ENCODE data around the gene FLT3.
"Not testable (repeated sequence)": the region's sequence is repeated elsewhere in the genome, so short reads cannot be mapped to it uniquely, and the experiment has no call there.

The FLT3 gene

DNA sequence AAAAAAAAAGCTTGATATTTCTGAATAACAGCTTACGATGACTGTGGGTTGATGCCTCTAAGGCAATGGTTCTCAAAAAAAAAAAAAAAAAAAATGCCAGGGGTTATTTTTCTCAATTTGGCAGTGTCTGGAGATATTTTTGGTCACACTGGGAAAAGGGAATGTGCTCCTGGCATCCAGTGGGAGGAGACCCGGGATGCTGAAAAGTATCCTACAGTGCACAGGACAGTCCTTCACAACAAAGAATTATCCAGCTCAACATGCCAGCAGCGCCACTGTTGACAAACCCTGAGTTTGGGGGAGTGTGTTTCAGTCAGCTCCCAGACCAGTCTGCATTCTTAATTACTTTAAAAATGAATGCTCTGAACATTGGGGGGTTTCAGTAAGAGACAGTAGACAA is 54.5 kb downstream of the FLT3 start:
- no peak for DNase-seq (ENCODE audit: low spot score)

DNA sequence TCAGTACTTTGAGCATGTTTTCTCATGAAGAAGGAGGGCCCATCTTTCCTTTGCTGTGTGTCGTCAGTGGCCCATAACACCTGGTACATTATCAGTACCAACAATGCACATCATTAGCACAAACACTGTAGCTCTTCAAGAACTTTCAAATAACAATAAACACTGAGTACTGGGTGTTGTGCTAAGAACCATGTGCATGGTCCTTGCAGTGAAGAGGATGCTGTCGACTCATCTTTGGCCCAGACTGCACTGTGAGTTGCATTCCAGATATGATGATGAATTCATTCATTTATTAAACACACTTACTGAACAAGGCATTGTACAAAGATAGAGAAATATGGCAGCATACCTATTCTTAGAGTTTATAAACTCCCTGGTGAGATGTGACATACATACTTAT is 55.8 kb downstream of the FLT3 start:
- DNase-seq (ENCODE audit: low spot score), result no peak

DNA sequence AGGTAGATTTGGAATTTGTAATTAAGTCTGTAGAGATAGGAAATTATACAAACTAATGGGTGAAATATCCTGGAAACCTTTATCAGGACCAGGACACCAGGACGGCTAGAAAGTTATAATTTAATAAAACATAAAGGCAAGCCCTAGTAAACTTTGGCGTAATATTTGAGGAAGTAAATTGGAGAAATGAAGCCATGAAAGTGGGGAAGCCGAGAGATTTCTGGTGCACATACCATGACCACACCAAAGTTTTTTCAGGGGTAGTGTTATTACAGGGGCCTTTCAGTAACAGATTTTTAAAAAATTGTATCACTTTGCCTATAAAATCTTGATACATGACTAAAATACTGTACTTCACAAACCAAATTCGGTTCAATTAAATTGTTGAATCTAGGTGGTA is 57.2 kb downstream of the FLT3 start:
- DNase-seq (ENCODE audit: low spot score), result no peak

DNA sequence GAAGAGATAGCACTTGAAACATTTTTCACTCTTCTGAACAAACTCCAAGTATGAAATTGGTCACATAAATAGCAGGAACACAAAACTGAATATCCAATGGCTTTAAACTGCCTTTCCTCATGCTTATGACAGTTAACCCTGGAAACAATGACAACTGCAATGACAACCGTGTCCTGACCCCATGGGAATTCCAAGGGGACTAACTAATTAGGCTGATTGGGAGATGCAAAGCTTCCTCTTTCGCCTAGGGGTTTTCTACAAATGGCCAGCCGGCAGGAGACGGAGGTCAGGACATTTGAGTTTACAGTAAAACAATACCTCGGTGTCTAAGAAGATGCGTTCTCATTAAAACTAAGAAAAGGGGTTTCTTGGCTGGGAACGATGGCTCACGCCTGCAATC is 58.9 kb downstream of the FLT3 start:
- no peak for DNase-seq (ENCODE audit: low spot score)

DNA sequence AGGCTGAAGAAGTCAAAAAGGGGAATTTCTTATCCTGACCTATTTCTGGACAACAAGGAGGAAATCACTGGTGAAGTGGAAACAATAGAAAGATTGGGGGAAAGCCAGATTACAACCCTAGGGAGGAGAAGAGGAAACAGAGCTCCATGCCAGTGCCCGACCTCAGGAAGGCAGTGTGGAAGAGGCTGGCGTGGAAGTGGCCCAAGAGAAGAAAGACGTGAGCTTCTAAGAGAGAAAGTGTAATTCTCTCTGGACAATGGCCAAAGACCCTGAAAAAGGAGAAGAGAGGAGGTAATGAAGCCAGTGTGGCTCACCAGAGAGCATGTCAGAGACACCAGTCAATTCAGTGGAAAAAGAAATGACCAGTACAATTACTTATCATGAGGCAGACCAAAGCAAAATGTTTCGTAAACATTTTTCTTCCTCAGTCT is 59.3 kb downstream of the FLT3 start:
- no peak for DNase-seq (ENCODE audit: low spot score)

DNA sequence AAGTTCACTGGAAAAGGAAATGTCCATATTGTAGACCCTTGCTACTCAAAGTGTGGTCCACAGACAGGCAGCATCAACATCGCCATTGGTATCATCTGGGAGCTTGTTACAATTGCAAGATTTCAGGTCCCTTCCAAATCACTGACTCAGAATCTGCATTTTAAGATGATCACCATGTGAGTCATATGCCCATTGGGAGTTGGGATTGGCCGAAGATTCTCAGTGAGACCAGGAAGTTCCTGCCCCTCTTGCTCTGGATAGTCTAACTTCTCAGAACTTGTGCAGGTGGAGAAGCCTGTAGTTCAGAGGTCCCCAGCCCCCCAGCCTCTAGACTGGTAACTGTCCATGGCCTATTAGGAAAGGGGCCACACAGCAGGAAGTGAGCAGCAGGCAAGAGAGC is 63.0 kb downstream of the FLT3 start:
- no peak for DNase-seq (ENCODE audit: low spot score)

DNA sequence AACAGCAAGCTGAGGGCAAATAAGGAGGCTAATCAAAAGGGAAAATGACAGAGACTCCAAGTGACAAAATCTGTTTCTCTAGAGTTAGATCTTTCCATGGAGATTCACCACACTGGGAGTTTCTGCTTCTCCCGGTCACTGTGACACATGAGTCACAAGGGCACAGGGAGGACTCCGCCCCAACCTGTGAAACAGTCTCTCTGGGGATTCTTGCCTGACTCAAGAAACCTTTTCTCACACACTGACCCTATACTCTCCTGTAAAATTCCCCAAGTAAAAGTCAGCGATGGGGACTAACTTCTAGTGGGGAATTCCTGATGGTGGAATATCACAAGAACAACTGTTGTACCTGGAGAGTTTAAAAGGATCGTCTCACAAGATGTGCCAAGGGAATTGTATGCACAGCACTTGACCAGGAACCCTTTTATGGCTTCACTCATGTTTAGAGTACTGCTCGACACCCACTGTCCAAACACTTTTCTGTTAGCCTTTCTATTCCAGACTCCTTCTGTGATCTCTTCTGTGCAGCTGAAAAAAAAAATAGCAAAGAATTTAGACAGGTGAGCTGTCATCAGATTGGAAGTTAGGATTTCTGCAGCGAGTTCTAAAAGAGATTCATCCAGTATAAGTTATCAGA is 65.1 kb downstream of the FLT3 start:
- no peak for DNase-seq (ENCODE audit: low spot score)

DNA sequence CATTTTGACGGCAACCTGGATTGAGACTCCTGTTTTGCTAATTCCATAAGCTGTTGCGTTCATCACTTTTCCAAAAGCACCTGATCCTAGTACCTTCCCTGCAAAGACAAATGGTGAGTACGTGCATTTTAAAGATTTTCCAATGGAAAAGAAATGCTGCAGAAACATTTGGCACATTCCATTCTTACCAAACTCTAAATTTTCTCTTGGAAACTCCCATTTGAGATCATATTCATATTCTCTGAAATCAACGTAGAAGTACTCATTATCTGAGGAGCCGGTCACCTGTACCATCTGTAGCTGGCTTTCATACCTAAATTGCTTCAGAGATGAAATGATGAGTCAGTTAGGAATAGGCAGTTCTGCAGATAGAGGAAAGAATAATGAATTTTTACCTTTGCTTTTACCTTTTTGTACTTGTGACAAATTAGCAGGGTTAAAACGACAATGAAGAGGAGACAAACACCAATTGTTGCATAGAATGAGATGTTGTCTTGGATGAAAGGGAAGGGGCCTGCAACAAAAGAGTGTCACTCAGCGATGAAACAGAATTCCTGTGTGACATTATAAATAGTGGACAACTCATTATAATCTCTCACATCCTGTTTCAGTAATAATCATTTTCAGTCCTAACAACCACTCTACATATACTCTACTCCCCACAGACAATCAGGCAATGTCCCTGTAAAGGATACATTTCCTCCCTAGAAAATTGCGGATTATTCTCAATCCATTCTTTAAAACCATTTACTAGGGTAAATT is 66.3 kb downstream of the FLT3 start:
- DNase-seq (ENCODE audit: low spot score), result no peak

DNA sequence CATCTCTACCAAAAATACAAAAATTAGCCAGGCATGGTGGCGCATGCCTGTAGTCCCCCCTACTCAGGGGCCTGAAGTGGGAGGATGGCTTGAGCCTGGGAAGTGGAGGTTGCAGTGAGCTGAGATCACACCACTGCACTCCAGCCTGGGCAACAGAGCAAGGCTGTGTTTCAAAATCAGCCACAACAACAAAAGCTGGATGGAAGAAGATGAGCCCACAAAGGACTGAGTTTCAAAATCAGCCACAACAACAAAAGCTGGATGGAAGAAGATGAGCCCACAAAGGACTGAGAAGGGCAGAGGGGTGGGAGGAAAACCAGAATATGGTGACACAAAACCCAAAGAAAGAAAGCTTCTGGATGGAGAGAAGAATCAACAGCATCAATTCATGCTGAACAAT is 67.9 kb downstream of the FLT3 start:
- not testable (repeated sequence) for DNase-seq (ENCODE audit: low spot score)

DNA sequence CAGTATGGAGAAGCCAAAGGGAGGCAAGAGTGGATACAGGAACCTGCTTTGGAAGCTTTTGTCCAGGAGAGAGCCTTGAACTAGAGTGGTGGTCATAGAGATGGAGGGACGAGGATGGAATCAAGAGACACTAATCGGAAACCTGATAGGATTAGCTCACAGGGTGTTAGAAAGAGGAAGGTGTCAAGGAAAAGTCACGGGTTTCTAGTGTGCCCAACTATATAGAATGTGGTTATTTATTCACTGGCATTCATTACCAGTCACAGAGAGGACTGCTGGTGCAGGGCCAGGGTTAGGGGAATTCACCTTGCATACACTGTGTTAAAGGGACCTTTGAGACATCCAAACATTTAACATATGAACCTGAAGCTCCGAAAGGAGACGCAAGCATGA is 68.5 kb downstream of the FLT3 start:
- DNase-seq (ENCODE audit: low spot score), result no peak

DNA sequence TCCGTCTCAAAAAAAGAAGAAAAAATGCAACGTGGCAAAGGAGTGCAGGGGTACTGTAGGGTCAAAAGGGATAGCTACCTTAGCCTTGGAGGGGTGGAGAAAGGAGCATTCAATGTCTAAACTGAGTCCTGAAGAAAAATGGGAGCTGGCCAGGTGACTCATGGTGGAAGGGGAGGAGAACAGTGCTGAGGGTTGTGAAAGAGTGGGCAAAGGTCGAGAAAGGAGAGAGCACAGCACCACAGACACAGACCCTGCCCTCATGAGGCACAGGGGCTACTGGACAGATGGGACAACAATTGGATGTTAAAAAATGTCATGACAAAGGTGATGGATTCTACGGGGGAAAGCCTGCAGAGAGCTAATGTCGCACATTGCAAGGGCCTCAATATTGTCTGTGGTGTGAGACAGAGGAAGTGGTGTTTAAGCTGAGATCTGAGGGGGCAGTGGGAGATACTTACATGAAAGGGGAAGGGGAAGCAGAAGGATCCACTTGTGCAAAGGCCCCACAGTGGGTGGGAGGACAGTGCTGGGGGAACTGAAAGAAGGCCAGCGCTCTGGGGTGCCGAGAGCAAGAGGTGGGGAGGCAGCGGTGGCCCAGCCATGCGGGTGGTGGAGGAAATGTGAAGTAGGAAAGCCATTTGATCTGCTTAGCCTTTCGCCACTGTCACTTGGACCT is 69.0 kb downstream of the FLT3 start:
- no peak for DNase-seq (ENCODE audit: low spot score)

DNA sequence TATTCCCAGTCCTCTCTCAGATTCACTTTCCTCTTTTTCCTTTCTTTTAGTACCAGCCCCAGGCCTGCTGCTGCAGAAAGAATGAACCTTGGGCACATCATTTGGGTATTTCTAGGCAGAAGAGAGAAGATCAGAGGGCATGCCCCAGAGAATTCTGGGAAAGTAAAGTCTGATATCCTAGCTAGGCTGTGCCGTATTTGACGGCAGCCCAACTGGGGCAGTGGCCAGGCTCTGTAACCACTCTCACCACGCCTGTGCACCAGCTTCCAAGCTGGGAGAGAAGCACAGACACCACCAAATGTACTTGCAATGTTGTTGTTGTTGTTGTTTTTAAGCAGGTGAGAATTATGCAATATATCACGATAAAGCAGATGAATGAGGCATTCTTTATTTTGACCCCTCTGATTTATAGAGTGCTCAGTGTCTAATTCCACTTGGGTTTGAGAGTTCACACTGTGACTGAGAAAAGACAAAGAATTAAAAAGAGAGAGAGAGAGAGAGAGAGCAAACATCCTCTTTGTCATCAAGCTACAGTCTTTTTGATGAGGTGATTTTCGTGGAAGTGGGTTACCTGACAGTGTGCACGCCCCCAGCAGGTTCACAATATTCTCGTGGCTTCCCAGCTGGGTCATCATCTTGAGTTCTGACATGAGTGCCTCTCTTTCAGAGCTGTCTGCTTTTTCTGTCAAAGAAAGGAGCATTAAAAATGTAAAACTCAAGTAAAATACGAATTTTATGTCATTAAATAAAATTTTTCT is 72.6 kb downstream of the FLT3 start:
- DNase-seq (ENCODE audit: low spot score), result no peak

DNA sequence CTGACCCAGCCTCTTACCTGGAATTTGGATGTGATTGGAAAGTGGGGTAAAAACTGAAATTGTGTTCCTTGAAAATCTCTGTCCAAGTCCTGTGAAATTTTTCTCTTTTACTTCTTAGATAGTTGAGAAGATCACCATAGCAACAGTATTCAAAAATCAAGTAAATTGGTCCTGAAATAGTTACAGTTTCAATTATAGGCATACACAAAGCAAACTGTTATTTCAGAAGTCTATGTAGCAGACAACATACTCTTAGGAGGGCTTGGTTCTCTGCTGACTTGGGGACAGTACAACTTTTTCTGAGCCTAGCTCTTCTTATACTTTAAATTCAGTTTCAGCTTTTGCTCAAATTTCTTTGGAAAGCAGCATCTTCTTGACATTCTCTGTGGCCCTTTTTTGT is 73.3 kb downstream of the FLT3 start:
- no peak for DNase-seq (ENCODE audit: low spot score)

DNA sequence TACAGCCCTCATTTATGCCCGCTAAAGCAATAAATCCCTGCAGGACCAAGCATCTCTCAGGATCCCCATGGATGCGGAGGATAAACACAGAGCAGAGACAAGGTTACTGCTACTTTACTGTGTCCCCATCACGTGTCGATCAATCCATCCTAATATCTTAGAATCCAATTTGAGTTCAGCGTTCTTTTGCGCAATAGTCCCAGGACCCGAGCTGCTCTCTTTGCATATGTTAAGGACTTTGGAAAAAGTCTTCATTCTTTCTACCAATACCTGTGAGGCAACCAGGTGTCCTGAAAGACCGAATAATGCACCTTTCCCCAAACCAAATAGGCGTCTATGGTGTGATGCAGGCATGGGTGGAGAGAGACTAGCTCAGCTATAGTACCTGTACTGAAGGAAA is 73.9 kb downstream of the FLT3 start:
- DNase-seq (ENCODE audit: low spot score), result no peak

DNA sequence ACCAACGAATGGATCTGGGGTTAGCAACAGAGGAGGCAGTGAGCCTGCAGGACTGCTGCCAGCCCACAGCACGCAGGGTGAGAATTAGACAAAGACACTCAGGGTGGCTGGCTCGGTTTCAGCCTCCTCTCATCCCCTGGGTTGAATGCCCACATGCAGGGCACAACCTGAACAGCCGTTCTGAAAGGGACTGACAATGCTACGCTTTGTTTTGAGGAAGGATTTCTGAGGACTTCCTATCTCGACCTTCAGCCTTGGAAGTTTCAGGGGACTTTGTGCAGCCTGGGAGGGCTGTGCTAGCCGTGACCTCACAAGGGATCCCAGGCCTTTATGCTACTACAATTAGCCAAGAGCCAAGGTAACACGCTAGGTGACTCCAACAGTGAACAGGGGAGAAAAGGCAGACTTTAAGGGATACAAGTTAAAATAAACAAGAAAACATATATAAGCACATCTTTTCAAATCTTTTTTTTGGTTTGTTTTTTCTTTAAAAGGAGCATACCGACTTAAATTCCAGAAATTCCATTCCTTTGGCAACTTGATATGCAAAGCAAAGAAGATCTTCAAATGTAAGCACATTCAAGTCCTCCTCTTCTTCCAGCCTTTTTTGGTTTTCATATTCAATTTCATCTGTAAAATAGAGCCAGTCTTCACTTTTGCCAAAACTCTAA is 77.4 kb downstream of the FLT3 start:
- no peak for DNase-seq (ENCODE audit: low spot score)

DNA sequence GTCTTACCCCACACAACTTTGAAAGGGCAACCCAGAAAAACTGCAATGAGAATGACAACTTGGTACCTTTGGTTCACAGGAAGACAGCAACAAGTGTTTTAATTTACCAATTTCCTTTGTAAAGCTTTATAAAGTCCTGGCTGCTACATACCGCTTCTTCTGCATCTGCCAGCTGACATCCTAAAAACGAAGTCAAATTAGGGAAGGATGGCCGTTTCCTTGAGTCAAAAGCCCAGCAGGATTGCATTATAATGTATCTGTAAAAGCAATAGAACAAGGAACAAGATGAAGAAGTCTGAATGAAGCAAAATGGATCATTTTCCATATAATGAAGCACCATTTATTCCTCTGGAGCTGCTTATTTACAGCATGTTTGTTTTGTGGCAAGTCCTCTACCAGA is 86.1 kb downstream of the FLT3 start:
- DNase-seq (ENCODE audit: low spot score), result no peak

DNA sequence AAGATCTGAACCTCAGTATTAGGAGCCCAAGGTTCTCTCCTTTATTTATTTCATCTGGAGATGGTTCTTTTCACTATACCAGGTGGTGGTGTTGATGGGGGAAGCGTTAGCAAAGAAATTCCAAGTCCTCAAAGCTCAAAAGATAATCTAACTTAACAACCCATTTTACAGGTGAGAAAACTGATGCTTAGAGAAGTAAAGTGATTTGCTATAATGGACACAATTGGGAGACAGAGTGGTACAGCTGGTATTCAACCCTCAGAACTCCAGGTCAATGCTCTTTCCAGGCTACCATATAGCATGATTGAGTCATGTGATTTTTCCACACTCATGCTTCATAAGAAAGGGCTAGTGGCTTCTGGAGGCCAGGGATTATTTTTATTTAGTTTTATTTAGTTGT is 86.9 kb downstream of the FLT3 start:
- no peak for DNase-seq (ENCODE audit: low spot score)

DNA sequence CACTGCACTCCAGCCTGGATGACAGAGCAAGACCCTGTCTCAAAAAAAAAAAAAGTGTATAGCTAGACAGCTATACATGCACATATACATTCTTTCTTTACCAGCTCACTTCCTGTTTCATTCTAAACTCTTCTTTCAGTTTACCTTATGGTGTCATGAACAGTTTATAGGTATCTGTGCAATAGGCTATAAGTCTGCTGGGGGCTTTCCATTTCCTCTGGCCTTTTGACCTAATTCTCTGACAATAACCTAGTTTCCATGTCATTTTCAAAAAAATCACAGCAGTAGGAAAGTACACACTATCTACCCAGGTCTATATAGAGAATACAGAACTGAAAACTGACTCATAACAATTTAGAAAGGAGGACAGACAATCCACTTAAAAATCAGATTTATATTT is 87.5 kb downstream of the FLT3 start:
- DNase-seq (ENCODE audit: low spot score), result no peak

DNA sequence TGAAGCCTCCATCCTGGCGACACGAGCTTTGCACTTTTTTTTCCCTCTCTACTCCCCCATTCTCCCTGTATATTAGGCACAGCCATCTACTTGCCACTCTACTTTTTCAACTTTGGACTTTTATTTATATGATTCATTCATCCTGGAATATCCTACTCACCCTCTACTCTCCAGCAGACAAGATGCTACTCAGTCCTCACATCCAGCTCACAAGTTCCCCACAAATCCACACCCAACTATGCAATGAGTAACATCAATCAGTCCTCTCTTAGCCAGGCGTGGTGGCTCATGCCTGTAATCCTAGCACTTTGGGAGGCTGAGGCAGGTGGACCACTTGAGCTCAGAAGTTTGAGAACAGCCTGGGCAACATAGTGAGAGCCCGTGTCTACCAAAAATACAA is 88.0 kb downstream of the FLT3 start:
- DNase-seq (ENCODE audit: low spot score), result no peak

DNA sequence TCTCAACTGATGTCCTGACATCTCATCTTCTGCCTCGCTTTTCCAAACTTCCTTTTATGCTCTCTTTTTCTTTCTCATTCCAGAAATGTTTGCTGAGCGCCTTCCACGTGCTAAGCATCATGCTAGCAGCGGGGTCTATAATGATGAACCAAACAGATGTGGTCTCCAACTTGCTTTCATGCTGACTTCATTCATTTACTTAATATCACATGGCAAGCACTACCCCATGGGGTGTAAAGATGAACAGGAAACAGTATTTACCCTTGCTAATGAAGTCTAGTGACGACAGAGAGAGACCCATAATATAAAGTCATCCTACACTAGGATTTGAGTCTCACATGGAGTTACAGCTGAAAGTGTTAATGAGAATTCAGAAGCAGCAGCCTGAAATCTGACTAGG is 90.3 kb downstream of the FLT3 start:
- no peak for DNase-seq (ENCODE audit: low spot score)

DNA sequence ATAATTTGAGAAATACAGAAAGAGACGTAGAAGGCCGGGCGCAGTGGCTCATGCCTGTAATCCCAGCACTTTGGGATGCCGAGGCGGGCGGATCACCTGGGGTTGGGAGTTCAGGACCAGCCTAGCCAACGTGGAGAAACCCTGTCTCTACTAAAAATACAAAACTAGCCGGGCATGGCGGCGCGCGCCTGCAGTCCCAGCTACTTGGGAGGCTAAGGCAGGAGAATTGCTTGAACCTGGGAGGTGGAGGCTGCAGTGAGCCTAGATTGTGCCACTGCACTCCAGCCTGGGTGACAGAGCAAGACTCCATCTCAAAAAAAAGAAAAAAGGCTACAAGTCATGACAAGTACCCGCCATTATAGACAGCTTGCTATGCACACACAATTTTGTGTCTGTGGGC is 95.4 kb downstream of the FLT3 start:
- not testable (repeated sequence) for DNase-seq (ENCODE audit: low spot score)
